Thoracic aorta endothelial cell (primary cell): Measurements from ENCODE around the gene ZNF429. TPM values are rescaled to one million over a fixed set of nuclear protein-coding genes. Genes with fewer than 3 reads are reported as not detected.

Experiments
- total RNA-seq: library from RNA; depleted of rRNA; stranded (reverse); fragments of >200 nt; gene quantifications from 2 replicates; pipeline ENCODE4 v1.2.3, GENCODE V29; 2012

The ZNF429 gene
- 1.7 and 4.8 TPM in 2 replicates for total RNA-seq

GRCh38 chr19:21505459-21506451, at the start of gene ZNF429:
ZNF429 (plus strand) TSS chr19:21505602; CDS start chr19:21505772, 170 bp downstream.

Other genes starting within 250 kb of the ZNF429 start
- 10.4 and 15.4 TPM in 2 replicates for gene ZNF708, start 176.2 kb upstream of the ZNF429 start, total RNA-seq
- gene ZNF738, start 146.6 kb upstream of the ZNF429 start, total RNA-seq, result 11.3 and 12.1 TPM in 2 replicates
- 10.6 and 12.6 TPM in 2 replicates for gene ZNF493, start 108.5 kb upstream of the ZNF429 start, total RNA-seq